GM18517 (cell line): ENCODE measurements around the gene CEBPG.

Experiments
- ATAC-seq: cut with Tn5 transposase; IDR thresholded peaks from one replicate; pipeline ENCODE4 v1.9.1; 2021; ENCODE audit warnings: mild to moderate bottlenecking, moderate library complexity; ENCODE audit not compliant: unreplicated experiment

CEBPG gene

DNA sequence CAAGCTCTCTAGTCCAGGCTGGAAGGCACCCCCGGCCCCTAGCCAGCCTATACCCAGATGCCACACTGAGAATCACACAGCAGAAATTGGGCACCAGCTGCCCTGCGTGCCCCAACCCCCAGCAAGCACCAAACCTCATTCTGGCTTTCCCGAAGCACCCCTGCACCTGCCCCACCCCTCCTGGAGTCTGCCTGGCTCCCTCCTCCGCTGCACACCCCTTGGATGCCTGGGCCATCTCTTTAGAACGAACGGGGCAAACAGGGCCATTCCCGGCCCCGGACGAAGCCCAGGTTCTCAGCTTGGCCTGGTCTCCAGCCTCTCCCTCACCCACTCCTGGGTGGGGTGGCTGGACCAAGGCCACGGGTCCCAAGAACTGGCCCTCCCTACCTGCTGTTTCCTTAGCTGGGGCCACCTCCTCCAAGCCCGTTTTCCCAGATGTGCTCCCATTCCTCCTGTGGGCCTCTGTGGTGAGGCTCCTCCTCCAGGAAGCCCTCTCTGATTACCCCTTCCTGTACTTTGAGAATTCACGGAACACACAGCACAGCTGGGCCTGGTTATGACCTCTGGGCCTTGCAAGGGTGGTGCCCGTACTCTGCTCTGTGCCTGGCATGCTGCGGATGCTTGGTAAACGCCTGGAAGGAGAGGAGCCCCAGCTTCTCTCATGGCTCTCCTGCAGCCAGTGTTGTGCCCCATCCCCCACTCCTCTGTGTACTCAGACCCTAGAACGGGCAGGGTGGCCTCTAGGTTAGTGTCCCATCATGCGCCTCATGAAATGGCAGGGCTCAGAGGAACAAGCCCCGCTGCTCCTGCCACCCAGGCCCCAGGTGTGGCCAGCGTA, 21.4 kb downstream of the CEBPG start:
- ATAC-seq, result no peak

DNA sequence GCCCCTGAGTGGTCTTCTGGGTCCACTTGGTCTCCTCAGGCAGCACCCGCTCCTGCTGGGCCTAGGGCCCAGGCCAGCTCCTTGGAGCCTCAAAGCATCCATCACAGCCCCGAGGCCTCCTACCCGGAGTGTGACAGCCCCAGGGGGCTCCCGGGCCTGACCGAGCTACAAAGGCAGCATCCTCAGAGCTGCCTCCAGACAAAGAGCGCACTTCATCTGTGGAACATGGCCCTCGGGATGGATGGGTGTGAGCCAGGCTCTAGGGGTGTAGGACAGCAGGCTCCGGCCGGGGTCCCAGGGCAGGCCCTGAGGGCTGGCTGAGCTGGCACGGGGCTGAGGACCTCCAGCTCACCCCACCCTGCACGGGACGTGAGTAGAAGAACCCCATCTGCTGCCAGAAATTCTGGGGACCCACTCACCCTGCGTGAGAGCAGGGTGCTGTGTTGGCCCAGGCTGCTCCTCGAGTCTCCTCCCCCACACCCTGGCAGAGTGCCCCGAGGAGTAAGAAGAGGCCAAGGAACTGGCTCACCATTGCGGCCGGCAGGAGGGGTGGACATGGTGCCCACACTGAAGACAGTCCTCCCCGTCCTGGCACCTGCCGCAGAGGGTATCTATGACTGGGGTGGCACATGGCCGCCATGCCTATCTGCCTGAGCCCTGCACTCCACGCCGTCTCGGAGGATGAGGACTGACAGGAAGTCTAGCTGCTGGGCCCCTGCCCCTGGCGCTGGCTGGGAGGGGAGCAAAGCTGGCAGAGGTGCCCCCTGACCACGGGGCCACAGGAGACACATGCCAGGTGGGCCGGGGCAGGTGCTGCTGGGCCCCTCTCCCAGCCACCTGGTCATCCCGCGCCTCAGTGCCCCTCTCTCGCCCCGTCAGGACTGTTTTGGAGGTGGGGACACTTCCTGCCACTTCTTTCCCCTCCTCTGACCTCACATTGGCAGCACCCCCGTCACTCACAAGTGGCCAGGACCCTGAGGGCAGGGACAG, 22.3 kb downstream of the CEBPG start:
- ATAC-seq, result no peak

DNA sequence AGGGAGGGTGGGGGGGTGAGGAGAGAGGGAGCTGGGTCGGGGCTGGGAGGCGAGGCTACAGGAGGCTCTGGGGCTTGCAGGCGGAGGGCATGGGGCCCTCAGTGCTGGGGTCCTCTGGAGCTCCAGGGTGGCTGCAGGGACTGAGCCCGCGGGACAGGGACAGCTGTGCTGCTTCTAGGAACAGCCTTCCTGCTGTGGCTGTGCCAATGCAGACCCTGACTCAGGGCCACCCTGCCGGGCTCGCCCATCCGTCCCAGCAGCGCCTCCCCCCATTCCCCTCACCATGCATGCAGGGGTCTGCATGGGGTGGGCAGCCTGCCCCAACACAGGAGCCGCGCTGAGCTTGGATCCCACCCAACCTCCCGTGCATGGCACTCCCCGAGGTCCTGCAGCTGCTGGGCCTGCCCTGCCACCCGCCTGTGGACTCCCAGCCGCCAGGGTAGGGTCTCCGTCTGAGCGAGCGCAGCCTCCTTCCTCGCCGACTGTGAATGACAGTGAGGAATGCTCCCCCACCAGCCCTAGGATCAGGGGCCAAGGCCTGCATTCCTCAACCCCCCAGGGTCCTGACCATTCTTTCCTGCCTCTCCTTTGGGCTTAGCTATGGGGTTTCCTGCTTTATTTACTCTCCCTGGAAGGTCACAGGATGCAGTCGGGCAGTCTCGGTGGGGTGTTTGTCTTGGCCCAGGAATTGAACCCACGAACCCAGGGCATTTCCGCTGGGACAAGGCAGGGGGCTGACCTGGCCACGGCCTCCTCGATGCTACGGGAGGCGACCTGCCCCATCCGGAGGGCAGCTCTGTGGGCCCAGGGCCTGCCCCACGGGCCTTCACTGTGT, 23.4 kb downstream of the CEBPG start:
- ATAC-seq, result no peak

DNA sequence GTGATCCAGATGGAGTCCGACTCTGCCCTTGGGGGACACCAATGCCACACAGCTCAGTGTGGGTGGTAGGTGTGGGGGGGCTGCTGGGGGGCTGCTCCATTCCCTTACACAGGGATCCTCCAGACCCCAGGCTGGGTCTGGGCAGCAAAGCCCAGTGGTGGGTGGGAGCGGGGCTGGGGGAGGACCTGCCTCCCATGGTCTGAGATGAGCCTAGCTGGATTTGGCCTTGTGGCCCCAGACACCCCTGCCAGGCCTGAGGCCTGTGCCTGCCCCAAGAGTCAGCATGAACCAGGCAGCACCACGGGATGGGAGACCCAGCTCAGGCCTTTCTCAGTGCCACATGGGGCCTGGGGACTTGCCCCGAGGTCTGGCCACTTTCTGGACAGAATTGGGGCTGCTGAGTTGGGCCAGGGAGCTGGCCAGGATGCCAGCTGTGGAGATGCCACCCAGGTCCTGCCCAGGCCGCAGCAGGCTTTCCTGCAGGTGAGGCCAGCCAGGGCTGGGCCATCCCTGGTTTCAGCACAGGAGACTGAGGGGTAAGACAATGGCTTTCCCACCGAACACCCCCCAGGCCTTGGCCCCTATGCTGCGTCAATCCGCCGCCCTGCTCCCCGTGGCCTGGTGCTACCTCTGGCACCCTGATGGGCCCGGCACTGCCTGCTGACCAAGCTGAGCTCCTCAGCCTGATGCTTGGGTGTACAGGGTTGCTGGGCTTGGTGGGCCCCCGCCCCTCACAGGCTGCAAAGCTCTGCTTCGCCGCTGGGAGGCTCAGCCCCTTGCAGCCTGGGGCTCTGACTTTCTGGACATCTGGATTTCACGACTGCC, 24.2 kb downstream of the CEBPG start:
- ATAC-seq, result no peak

DNA sequence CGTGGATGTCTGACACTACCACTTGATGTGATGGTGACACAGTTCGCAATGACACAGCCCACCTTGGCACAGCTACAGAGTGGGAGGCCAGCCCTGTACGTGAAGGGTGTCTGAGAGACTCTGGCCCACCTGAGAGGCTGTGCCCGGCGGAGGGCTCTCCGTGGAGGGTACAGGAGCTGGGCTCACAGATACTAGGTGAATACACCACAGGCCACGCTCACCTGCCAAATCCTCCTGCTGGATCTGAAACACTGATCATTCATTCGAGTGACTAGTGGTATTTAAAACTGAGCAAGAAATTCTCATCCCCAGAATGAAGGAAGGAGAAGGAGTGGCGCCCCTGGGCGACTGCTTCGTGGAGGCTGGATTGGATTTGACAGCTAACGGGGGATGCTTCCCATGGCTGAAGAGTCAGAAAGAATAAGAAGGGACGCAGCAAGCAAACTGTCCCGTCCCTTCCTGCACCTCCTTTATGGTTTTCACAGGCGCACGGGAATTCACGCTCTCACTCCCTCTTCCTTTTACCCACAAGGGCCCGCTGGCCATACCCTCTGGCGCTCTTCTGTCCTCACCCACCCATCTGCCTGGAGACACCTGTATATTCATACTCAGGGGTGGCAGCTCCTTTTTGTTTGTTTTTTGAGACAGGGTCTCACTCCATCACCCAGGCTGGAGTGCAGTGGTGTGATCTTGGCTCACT, 25.0 kb downstream of the CEBPG start:
- no peak for ATAC-seq

DNA sequence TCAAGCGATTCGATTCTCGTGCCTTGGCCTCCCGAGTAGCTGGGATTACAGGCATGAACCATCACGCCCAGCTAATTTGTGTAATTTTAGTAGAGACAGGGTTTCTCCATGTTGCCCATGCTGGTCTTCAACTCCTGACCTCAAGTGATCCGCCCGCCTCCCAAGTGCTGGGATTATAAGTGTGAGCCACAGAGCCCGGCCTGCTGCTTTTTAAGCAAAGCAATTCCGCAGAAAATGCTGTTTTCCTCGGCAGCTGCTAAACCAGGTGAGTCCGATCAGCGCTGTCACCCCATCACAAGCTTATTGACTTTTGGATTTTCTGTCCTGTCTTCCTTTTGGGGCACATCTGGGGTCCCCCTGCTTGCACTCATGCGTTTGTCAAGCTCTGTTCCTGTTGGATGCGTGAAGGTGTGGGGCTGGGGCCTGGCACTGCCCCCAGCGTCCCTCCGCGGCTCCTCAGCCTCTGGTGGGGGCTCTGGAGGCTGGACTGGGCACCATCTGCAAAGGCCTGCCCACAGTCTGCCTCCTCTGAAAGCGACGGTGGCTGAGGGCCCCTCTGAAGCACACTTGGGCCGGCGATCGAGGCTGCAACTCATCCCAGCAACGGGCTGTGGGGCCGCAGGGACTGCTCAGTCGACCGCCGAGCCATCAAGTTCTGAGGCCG, 25.7 kb downstream of the CEBPG start:
- no peak for ATAC-seq

DNA sequence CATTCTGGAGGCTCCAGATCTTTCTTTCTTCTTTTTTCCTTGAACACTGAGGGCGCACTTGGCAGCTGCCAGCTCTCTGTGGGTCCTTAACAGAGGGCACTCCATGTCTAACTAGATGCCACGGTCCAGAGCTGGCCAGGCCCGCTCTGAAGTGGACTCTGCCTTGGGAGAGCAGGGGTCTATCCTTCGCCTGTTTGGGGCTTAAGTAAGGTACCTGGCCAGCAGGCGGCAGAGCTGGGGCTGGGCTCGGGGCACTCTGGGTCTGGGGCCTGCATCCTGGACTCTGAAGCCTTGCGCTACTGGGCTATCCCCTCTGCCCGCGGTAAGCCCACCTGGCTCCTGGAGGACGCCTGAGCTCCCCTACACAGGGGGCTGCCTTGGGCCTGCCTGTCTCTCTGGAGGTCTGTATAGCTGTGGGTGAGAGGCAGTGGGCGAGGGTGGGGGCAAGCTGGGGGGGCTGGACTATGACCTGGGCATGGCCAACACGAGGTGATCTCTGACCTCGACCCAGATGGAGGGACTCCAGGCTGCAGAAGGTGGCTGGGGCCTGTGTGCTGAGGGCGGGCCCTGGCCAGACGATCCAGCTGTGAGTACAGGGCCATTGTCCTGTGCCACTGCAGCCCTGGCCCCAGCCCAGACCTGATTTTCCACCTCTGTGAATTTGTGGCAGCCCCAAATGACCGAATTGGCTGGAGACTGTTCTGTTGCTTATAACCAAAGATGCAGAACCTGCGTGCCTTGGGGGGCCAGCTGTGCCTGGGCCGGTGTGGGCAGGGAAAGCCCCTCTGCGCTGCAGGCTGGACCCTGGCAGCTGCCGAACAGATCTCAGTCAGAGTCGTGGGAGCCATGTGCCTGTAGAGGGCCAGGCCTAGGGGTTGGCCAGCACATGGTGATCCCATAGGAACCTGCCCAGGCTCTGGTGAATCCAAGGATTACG, 26.5 kb downstream of the CEBPG start:
- no peak for ATAC-seq

DNA sequence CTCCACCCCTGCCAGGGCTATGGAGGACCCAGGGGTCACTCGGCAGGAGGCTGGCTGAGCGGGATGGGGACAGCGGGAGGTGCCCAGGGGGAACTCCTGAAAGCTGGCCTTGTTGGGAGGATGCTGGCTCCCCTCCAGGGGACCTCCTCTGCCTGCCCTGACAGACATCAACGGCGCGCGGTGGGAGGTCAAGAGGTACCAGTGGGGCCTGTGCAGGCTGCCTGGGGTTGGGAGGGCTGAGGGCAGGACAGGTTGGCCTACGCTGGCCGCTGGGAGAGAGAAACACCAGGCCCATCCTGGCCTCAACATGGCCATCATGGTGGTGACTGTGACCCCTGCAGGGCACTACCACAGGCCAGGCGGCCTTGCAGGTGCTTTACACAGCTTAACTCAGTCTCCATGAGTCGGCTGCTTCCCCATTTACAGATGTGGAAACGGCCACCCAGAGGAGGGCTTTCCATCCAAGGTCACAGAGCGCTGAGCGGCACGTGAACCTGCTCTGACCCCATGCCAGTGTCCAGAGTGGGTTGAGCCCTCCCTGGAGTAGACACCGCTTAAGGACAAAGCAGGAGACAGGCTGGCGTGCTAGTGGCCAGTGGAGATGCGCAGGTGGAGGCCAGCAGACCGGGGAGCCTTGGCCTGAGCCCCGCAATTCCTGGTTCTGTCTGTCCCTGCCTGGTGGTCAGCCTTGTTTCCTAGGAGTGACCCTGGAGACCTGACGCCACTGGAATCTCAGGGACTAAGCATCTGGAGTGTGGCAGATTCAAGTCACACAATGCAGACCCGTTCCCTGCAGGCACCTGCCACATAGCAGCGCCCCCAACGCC, 27.6 kb downstream of the CEBPG start:
- no peak for ATAC-seq

DNA sequence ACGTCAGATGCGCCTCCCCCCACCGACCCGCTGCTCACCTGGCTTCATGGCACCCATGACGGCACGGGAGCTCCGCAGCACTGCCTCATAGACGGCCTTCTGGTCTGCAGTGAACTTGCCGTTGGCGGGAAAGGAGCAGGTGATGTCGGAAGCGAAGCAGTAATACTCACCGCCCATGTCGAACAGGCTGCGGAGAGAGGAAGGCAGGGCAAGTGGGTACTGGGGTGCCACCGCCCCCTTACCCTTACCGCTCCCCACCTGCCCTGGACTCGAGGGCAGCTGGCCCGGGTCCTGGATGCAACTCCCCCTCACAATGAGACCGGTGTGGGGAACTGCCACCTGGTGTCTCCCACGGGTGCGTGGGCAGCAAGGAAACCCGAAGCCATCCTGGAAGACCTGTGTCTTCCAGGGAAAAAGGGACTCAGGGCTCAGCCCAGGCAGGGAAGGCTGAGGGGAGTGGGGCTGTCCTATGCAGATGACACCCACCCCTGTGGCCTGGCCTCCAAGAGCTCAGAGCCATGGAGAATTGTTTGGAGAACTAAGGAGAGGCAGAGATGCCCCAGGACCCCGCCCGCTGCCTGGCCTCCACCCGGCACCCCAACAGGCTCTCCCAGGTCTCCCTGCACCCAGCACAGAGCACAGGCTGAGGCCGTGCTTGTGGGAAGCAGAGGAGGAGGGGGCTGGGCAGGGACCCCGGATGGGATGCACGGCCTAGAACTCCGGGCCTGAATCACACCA, 28.3 kb downstream of the CEBPG start:
- no peak for ATAC-seq

DNA sequence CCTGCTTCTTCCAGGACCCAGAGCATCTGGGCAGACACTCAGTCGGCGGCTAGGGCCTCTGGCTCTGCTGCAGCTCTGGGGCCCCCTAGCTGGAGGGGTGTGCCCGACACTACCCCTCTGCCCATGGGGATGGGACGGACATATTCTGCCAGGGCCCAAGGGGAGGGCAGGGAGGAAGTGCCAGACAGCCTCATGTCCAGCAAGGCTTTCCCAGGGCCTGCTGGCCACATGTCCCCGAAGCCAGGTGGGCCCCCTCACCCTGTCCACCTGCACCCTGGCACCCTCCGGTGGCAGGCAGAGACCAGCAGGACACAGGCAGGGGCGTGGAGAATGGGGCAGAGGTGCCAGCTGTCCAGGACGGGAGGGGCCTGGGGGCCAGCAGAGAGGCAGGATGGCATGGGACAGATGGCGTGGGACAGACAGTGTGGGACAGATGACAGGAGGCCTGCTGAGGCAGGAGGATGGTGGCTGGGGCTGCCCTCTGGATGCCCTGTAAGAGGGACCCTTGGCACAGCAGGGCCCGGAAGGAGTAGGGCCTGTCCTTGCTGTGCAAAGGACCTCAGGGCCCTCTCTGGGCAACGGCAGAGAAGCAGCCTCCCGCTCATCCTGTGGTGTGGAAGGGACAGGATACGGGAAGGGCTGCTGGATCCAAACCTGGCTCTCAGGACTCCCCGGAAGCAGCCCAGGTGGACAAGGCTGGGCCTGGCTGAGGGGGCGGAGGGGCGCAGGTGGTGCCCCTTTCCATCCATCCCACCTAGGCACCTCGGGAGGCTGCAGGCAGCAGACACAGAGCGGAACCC, 29.1 kb downstream of the CEBPG start:
- ATAC-seq, result no peak

DNA sequence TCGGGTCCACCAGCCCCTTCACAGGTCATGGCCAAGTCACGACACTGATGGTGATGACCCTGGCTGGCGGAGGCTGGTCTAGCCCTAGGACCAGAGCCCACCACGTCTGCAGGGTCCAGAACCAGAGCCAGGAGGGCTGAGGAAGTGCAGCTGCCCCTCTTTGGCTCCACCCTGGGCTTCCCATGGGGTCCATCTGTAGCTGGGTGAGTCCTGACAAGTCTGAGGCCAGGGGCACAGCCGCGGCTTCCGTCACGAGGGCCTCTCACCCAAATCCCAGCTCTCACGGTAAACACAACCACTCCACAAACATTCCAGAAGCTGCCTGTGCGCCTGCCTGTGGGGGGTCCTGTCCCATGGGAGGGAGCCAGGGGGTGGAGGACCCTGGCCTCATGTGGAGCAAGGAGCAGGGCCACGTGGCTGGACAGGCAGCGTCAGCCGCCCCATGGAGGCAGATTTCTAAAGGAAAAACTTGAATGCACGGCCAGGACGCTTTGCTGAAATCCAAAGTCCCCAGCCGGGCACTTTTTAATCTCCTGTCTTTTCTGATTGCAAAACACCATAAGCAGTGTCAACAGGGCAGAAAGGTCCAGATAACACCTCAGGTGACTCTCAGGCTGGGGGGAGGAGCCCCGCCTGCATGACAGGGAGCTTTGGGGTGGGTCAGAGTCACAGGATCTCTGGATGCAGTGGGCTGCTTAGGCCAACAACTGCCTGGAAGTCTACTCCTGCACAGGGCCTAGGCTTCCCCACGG, 29.9 kb downstream of the CEBPG start:
- no peak for ATAC-seq

DNA sequence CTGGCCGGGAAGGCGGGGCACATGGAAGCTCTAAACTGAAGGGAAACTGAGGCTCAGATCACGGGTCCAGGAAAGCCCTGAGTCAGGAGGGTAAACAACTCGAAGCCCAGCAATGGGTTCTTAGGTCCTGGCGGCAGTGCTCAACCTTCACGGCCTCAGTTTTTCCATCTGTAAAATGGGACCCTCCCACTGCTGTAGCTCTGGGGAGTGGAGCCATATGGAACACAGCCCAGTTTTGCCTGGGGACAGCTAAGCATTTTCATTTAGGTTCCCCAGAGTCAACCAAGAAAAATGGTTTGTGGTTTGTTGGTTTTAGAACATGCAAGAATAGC, 30.4 kb downstream of the CEBPG start:
- ATAC-seq, result no peak

DNA sequence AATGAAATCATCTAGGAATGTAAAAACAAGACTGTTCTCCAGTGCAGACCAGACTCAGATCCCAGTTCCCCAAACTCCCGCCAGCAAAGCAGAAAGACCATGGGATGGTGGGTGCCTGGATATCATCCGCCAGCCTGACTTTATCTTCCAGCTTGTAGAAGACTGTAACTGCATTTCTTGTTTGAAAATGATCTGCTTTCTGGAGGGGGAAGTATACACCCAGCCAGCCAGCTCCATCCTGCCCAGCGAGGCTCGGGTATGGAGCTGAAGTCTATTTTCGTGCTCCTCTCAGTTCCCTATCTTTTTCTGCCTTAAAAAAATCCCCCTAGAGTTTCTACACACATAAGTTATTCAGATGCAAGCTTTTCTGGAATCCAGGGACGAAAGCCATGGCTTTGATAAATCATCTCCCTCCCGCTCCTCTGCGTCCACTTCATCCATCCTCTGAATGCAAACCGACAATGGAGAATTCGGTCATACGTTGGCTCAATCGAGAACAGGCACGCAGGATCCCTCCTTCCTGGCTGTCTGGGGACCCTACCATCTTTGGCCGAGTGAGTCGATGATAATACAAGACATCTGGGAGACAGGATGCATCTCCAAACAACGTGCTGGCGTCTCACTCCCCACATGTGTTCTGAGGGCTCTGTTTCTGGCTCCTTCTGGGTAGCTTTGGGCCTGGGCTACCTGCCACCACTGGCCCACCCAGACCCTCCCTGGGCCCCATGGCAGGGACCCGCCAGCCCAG, 31.2 kb downstream of the CEBPG start:
- no peak for ATAC-seq

DNA sequence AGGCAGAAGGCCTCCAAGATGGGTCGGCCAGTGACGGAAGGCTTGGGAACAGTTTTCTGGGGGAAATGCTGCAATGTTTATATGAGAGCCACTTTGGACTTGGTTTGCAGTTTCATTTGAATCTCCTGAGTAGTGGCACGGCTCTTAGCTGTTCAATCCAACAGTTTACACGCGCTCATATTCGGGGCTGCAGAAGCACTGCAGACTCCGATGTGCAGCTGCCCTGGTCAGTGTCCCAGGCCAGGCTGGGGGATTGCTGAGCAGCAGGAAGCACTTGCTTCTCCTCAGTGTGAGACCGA, 31.7 kb downstream of the CEBPG start:
- ATAC-seq, result no peak
